NCI-H226 (cell line): ENCODE data around the gene DIS3L2.
"Not testable (repeated sequence)": the region's sequence is repeated elsewhere in the genome, so short reads cannot be mapped to it uniquely, and the experiment has no call there.

Experiments
- DNase-seq: peaks from one replicate; pipeline ENCODE4 v3.0.0-alpha.2; 2015

DIS3L2 gene

DNA sequence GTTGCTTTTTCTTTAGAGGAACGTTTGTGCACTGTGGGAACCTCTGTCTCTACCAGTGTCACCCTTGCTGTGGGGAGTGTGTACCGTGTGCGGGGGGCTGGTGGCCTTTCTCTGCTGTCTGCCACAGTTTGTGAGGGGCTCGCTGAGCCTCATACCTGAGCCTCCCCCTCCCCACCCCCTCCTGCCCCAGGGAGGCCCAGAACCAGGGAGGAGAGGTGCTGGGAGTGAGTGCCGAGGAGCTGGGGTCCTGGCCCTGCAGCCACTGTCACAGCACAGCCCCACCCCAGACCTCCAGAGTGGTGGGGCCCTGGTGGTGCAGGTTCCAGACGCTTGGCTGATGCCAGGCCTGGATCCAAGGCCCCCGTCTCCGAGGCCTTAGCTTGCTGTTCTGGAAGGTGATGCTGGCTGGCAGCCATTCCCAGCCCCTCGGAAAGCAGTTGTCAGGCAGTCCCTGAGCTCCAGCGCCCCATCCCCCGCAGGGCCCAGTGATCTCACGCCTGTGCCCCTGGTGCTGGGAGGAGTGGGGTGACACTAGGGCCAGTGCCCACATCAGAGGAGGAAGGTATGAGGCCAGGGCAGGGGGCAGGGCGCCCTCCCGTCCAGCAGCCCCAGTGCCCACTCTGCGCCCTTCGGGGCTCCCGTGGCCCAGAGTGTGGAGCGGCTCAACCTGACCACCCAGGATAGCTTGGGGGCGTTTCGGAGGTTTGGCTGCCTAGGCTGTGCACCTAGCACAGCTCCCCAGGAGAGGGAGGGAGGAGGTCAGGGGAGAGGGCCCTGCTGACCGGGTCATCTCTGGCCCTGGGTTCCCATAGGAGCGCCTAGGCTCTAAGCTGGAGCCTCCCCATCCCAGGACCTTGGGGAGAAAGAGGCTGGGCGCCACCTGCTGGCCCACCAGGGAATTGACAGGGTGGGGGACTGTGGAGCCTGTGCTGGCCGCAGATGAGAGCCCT, 364.1 kb downstream of the DIS3L2 start:
- DNase-seq: no peak

DNA sequence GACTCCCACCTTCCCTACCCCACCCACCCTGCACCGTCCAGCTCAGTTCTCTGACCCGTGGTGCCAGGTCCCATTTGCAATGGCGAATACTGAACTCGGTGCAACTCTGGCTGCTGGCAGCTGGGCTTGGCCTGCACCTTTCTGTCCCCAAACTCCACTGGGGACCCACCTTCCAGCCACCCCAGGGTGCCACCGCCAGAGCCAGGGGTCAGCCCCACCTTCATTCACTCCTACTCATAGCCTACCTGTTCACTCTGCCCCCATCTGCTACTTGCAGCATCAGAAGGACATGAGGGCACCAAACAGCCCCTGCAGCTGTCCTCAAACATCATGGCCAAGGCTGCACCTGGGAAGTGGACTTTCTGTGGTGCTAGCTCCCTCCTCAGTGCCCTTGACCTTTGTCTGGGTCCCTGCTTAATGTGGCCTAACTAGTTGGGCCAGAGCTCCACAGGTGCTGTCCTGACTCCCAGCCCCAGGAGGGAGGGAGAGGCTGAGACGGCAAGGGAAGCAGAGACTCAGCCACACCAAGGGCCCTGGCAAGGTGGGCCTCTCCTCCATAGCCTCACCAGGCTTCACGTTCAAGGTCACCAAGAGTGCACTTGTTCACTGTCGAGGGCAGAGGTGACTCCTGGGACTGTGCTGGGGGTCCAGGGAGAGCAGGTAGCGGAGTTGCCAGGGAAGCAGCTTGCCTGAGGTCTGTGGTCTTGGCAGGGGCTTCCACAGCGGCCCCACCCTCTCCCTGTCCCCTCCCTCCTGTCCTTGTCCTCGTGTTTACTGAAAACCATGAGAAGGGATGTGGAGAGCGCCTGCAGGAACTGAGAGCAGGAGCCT, 365.0 kb downstream of the DIS3L2 start:
- DNase-seq: not testable (repeated sequence)

DNA sequence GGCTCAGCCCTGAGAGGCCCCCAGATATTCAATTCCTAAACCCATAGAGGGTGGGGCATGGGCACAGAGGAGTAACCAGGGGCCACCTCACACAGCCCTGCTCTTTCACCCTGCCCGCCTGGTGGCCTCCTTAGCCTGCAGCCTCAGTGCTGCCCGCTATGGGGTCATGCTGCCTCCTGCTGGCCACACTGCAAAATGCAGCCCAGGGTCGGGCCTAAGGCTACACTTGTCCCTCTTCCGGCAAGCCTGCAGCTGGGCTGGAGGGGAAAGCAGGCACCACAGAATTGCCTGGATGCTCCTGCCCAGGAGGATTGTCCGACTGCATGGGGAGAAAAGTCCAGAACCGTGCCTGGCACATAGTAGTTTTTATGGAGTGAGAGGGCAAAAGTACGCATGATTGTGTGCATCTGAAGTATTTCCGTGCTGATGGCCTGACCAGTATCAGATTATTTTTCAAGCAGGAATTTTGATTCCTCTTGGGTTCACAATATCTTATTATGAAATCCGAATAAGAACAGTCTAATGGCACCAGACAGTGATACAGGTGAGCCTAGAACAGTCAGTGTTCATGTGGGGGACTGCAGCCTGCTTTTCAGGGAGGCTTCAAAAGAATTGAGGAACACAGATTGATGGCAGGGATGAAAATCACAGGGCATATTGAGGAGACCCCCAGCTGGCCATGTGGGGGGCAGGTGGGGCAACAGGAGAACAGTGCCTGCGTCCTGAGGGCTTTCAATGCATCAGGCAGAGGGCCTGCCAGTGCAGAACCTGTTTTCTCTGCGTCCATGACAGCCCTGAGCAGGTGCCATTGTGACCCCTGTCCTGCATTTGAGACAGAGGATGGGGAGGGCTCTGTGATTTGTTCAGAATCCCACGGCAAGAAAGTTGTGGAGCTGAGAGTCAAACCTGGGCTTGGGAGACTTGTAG, 365.9 kb downstream of the DIS3L2 start:
- DNase-seq: no peak

DNA sequence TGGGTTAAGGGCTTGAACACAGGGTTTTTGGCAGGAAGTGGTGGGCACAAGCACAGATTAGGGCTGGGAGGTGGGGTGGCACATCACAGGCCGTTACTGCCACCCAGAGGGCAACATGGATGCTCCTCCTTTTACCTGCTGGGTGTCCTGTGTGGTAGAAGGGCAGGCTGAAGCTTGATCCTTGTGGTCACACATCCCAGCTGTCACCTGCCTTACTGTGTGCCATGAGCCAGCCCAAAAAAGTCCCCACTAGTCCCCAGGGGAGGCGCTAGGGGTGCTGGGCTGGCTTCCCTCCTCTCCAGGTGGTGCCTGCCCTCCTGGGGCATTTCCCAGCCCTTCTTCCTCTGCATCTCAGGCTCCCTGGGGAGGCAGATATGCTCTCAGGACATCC, 366.5 kb downstream of the DIS3L2 start:
- no peak for DNase-seq

DNA sequence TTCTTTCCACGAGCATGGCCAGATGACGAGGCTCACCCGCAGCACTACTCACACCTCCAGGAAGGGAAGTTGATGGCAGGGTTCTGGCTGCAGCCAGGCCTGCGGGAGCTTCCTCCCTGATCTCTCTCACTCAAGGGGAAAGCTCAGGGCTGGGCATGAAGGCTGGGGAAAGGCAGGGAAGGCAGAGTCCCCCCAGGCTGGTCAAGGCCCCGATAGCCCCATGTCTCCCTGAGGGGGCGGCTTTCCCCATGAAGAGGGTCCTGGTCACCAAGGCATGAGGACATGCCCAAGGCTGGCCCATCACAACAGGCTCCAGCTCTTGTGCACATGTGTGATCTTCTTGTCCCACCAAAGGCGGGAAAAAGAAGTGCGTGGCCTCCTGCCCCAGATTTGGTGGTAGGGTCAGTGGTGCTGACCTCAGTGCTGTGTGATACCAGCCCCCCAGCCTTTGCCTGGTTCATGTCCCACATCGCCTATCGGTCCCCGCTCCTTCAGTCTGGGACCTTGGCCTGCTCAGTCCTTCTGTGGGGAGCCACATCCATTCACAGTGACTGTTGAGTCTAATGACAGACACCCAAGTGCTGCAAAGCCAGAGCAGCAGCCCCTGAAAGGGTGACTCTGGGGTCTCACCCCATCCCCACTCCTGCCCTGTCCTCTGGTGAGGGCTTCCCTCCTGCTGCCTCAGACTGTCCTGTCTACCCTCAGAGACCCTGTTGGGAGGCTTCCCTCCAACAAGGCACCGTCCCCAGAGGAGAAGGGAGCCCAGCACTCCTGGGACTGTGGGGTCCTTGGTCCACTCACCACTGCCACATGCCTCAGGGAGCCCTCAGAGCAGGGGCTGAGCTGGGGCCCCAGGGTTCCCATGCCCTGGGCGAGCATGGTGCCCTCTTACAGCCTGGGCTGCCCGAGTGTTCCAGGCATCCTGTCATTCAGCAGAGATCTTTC, 367.3 kb downstream of the DIS3L2 start:
- DNase-seq: no peak

DNA sequence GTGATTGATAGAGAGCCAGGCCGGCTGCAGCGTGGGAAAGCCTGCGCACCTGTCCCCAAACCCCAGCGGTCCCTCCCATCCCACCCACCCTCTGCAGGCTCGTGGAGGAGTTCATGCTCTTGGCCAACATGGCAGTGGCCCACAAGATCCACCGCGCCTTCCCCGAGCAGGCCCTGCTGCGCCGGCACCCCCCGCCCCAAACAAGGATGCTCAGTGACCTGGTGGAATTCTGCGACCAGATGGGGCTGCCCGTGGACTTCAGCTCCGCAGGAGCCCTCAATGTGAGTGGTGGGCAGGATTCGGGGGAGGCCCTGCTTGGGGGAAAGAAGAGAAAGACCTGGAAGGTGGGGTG, 368.2 kb downstream of the DIS3L2 start:
- DNase-seq: no peak

DNA sequence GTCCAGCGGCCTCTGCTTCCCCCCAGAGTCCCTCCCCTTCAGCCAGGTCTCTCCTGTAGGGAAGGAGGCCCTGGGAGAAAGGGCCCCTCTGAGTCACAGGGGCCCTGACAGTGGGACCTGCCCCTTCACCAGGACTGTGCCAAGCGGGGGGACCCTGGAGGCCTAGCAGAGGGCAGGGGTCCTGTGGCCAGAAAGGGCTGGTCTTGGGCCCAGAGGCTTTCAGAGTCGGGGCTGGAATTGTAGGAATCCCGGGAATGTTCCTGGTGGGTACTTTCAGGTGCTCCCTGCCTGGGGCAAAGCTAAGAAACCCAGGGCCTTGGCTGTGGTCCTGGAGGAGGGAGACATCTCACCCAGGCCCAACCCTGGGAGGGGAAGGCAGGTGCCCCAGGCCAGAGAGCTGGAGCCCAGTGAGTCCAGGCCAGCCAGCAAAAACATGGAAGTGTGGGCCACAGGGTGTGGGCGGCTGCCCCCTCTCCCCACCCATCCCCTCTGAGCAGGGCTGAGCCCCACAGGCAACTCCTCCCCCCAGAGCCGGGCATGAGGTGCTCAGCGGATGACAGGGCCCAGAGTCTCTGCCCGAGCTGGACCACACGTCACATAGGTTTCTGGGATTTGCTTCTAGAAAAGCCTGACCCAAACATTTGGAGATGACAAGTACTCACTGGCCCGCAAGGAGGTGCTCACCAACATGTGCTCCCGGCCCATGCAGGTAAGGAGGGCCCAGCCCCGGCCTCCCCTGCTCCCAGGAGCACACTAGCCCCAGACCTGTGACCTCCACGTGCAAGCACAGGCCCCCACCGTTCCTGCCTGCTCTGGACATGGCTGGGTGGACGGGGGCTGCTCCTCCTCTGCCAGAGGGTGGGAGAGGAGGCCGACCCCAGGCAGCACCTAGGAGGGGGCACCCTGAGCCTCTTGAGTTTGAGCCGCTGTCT, 368.8 kb downstream of the DIS3L2 start:
- DNase-seq: peak; percentile 92

DNA sequence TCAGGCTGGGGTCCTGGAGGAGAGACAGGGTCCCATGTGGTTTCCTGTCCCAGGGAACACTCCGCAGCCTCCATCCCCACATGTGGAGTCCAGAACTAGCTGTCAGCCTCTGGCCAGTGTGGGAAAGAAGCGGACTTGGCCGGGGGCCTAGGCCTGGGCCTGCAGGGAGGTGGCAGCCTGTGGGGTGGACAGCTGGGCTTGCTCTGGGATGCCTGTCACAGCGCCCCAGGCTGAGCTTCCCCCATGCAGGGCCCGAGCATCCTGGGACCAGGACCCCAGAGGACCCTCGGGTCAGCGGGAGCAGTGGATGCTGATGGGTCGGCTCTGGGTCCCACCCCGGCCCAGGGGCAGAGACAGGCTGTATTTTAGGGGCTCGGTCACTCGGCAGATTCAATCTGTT, 369.5 kb downstream of the DIS3L2 start:
- DNase-seq: not testable (repeated sequence)

DNA sequence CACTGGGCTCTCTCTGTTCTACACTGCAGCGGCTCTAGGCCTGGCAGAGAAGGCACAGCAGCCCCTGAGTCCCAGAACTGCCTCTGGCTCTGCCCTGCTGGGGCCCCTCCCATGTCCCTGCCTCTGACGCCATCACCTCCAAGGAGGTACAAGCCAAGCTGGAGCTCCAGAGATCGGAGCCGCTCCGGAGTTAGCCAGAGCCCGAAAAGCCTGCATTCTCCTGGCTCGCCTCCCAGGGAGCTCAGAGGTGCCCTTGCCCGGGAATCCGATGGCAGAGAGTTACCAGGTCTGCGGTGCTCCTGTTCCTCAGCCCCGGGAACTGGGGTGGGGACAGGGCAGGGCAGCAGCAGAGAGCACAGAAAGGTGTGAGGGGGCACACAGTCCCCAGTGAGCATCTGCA, 370.1 kb downstream of the DIS3L2 start:
- not testable (repeated sequence) for DNase-seq

DNA sequence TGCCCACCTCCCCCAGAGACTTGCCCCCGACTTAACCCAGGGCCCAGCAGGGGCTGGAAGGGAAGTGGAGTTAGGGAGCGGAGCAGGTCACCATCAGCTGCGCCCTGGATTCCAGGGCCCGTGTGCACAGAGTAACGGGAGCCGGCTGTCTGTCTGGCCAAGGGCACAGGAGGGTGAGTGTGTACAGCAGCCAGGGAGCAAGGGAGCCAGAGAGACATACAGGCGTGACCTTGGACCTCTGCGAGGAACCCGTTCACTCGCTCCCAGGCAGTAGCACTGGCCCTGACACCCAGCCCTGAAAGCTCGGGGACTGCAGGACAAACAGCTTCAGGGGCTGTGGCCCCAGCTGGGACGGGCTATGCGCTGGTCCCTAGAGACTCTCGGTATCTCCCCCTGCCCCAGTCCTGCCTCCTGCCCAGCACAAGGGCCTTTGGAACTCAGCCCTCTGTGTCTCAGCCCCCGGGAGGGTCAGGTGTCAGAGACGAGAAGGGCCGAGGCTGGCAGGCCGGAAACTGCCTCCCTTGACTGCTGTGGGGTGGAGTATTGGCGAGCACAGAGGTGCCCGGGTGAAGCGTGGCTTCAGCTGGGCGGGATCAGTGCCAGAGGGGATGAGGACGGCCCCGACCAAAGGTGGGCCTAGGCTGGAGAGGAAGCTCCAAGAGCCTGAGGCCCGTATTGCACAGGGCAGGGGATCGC, 370.9 kb downstream of the DIS3L2 start:
- DNase-seq: not testable (repeated sequence)

DNA sequence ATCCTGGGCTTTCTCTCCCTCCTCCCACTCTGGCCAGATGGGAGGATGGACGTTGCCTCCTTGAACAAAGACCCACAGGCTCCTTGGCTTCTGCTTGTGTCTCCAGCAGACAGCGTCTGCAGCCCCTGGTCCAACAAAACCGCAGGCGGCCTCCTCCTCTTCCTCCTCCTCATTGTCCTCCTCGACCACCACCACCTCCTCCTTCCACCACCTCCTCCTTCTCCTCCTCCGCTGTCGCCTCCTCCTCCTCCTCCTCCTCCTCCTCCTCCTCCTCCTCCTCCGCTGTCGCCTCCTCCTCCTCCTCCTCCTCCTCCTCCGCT, 371.4 kb downstream of the DIS3L2 start:
- DNase-seq: no peak

DNA sequence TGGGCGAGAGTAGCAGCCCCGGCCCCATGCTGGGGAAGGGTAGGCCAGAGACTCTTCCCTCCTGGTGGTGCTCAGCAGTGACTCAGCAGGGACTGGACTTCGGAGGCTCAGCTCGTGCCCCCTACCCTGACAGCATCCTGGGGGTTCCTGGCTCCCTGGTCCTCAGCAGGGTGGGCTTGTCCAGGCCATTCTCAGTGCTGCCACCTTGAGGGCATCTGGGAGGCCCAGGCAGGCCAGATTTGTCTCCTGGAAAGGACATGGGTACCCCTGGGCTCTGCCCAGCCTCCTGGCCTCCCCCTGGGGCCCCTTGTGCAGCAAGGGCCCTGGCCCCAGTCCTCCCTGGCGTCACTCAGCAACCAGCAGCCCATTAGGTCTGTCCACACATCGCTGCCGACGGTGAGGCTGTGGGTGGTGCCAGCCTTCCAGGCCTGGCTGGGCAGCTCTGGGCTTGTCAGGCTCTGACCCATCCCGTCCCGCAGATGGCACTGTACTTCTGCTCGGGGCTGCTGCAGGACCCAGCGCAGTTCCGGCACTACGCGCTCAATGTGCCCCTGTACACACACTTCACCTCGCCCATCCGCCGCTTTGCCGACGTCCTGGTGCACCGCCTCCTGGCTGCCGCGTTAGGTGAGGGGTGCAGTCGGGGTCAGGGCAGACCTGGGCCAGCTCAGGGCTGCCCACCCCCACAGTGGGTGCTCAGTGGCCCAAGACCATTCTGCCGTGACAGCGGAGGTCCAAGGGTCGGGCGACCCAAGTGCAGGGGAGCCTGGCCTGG, 372.0 kb downstream of the DIS3L2 start:
- DNase-seq: no peak

DNA sequence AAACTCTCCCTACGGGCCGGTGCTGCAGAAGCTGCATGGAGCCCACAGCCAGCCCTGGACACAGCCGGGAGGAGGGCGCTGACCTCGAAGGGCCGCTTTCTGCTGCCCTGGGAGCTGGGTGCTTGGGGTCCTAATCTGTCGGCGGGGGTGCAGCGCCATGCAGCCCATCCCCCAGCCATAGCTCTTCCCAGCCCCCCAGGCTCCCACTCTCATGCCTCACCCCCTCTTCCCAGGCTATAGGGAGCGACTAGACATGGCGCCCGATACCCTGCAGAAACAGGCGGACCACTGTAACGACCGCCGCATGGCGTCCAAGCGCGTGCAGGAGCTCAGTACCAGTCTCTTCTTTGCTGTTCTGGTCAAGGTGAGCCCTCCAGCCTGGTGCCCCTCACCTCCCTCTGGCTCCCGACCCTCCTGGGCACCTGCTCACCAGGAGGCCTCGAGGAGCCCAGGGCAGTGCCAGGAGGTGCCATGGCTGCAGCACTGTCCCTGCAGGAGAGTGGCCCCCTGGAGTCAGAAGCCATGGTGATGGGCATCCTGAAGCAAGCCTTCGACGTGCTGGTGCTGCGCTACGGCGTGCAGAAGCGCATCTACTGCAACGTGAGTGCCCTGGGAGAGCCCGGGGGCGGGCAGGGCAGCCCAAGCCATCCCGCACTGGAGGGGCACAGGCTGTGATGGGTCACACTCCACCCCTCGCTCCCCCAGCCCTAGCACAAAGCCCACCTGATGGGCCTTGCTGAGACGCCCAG, 372.8 kb downstream of the DIS3L2 start:
- not testable (repeated sequence) for DNase-seq

DNA sequence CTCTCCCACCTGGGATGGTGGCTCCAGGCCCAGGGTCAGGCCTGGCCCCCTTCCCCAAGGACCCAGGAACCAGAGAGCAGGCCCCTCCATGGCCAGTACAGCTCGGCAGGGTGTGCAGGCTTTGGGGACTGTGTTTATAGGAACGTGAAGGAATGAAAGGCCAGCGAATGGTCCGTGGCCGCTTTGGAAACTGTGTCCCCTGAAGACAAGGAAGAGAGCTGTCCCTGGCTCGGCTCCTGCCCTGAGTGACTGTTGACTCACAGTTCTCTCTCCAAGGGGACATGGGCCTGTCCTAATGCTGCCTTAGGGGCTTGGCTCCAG, 373.3 kb downstream of the DIS3L2 start:
- not testable (repeated sequence) for DNase-seq

DNA sequence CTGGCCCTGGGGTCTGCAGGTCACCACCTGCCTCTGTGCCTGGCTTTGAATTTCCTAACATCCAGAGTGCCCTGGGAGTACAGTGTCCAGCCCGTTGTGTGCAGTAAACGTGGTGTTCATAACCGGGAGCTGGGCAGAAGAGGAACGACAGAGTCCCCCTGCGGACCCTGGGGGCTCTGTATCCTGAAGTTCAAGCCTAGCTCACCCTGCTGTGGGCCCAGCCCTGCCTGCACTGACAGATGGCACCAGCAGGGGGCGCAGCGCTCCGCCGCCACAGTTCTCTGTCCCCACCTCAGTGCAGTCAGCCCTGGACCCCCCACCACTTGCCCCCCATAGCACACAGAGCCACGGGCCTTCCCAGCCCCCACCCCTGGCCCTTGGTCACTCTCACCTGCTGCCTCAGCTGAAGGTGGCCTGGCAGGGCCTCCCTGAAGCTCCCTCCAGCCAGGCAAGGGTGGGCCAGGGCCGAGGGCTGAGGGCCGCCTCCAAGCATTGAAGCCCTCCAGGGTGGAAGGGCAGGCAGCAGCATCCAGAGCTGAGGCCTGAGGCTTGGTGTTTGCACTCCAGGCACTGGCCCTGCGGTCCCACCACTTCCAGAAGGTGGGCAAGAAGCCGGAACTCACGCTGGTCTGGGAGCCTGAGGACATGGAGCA, 373.8 kb downstream of the DIS3L2 start:
- not testable (repeated sequence) for DNase-seq

DNA sequence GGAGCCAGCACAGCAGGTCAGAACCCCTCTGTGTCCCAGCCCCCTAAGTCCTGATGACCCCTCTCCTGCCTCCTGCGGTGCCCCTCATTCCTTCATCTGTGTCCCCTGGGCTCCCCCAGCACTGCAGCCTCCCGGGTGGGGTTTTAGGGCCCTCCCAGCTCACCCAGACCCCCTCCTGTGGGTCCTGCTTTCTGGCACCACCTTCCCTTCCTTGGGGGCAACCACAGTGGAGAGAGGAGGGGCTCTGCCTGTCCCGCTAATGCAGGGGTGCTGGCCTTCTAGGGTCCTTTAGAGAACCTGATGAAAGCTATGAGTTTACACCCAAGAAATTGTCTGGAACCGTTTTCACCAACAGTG, 374.3 kb downstream of the DIS3L2 start:
- DNase-seq: no peak

DNA sequence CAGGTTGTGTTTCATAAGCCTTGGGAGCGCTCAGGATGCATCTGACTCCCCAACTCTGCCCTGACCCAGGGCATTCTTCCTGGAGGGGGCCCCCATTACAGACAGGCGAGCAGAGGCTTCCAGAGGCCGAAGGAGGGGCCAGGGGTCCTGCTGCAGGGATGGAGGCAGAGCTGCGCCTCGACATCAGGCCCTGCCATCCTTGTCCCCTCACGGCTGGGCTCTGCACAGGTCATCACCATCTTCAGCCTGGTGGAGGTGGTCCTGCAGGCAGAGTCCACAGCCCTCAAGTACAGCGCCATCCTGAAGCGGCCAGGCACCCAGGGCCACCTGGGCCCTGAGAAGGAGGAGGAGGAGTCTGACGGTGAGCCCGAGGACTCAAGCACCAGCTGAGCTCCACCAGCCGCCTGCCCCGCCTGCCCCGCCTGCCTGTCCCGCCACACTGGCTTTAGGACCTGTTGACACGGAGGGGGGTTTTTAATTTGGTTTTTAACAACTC, 374.8 kb downstream of the DIS3L2 start:
- no peak for DNase-seq
